ENCODE measurements around the gene TESPA1.

The TESPA1 gene

GRCh38 chr12:54935235-54935951 is 49.2 kb downstream of the TESPA1 start:
- Mint-ChIP-seq H3K4me1 (peaks cover 42% of the 10 kb centered on the region), H3K27me3 (no peaks in the 10 kb centered on the region), H3K27ac (ENCODE audit: low read depth) (peak overlapping the region; percentile 90), H3K9me3 (peaks cover 7% of the 10 kb centered on the region), H3K4me3 (peak overlapping the region; percentile 43), H3K36me3 (ENCODE audit: insufficient read depth) (peaks cover 1% of the 10 kb centered on the region)
- no peak for DNase-seq (ENCODE audit: low spot score in 2 of 2)
- ATAC-seq (replicated peaks; ENCODE audit: extremely low read depth, poor library complexity, severe bottlenecking), result peak; percentile 92

DNA sequence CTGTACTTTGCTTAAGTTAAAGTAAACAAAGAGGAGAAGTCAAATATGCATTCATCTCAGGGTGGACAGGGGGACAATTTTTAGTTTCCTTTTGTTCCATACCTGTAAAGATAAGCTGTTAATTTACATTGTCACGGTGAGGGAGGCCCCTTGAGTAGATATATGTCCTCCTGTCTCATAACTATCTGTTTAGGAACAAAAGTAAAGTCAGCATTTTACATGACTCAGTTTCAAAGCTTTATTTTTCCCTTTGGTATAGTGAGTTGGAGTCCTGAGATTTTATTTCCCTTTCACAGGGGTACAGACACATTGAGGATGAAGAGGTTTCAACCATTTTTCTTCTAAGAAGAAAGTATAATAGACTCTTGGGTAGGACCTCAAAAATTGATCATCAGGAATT is 50.1 kb downstream of the TESPA1 start:
- H3K36me3 Mint-ChIP-seq (ENCODE audit: insufficient read depth), result peaks cover 1% of the 10 kb centered on the region
- peaks cover 17% of the 10 kb centered on the region for H3K9me3 Mint-ChIP-seq
- H3K27ac Mint-ChIP-seq (ENCODE audit: low read depth), result no peak overlapping the region

DNA sequence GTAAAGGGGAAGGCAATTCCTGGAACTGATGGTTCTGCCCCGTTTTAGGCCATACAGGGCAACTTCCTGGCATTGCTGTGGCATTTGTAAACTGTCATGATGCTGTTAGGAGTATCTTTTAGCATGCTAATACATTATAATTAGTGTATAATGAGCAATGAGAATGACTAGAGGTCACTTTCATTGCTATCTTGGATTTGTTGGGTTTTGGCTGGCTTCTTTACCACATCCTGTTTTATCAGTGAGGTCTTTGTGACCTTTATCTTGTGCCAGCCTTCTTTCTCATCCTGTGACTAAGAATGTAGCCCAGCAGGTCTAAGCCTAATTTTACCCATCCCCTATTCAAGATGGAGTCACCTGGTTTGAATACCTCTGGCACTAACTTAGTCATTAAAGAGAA is 51.2 kb downstream of the TESPA1 start:
- peaks cover 17% of the 10 kb centered on the region for H3K9me3 Mint-ChIP-seq
- H3K27me3 Mint-ChIP-seq, result no peaks in the 10 kb centered on the region
- no peak overlapping the region for H3K4me3 Mint-ChIP-seq
- H3K27ac Mint-ChIP-seq (ENCODE audit: low read depth), result peak overlapping the region; percentile 22
- DNase-seq (ENCODE audit: low spot score in 2 of 2), result no peak
- H3K36me3 Mint-ChIP-seq (ENCODE audit: insufficient read depth), result peaks cover 1% of the 10 kb centered on the region
- ATAC-seq (replicated peaks; ENCODE audit: extremely low read depth, poor library complexity, severe bottlenecking), result peak; percentile 55
- peaks cover 42% of the 10 kb centered on the region for H3K4me1 Mint-ChIP-seq

More for the DNA sequence above, 50.1 kb downstream of the TESPA1 start:
- ATAC-seq (replicated peaks; ENCODE audit: extremely low read depth, poor library complexity, severe bottlenecking) (no peak), DNase-seq (ENCODE audit: low spot score in 2 of 2) (no peak)
- no peak overlapping the region for H3K4me3 Mint-ChIP-seq
- no peaks in the 10 kb centered on the region for H3K27me3 Mint-ChIP-seq
- H3K4me1 Mint-ChIP-seq, result peaks cover 42% of the 10 kb centered on the region

DNA sequence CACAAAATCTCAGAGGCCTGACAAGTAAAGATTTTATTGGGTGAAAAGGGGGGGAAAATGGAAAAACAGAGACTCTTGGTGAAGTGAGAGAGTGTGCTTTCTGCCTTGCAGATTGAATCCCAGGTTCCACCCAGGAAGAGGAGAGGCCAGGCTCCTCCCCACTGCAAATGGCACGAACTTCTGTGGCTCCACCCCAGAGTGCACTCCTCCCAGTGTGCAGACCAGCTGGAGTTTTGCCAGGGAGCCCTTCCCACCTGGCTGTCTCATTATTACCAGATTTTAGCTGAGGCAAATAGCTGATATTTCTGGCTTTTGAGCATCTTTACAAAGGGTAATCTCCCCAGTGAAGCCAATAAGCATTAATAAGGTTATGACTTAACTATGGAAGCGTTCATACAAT is 51.9 kb downstream of the TESPA1 start:
- peaks cover 1% of the 10 kb centered on the region for H3K36me3 Mint-ChIP-seq (ENCODE audit: insufficient read depth)
- no peaks in the 10 kb centered on the region for H3K27me3 Mint-ChIP-seq
- DNase-seq (ENCODE audit: low spot score in 2 of 2) (no peak), ATAC-seq (replicated peaks; ENCODE audit: extremely low read depth, poor library complexity, severe bottlenecking) (no peak)
- peaks cover 17% of the 10 kb centered on the region for H3K9me3 Mint-ChIP-seq
- H3K27ac Mint-ChIP-seq (ENCODE audit: low read depth), result peak overlapping the region; percentile 22
- peaks cover 42% of the 10 kb centered on the region for H3K4me1 Mint-ChIP-seq
- H3K4me3 Mint-ChIP-seq, result no peak overlapping the region

DNA sequence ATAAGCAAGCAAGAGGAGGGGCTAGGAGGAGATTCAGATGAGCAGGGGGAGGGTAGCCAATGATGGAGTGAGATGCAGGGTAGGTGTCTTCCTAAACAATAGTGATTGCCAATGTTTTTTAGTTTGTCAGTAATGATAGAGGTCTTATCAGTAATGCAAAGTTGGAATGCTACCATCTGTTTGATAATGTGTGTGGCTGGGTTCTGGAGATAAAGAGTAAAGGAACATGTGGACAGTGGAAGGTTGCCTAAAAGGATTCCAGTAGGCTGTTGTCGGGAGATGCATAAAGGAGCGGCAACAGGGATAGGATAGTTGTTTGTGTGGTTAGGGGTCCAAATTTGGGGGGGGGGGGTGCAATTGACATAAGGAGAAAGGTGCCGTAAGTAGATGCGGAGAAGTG is 52.5 kb downstream of the TESPA1 start:
- no peak overlapping the region for H3K4me3 Mint-ChIP-seq
- no peaks in the 10 kb centered on the region for H3K27me3 Mint-ChIP-seq
- no peak for DNase-seq (ENCODE audit: low spot score in 2 of 2)
- ATAC-seq (replicated peaks; ENCODE audit: extremely low read depth, poor library complexity, severe bottlenecking), result no peak
- H3K4me1 Mint-ChIP-seq, result peaks cover 42% of the 10 kb centered on the region
- peaks cover 17% of the 10 kb centered on the region for H3K9me3 Mint-ChIP-seq
- no peak overlapping the region for H3K27ac Mint-ChIP-seq (ENCODE audit: low read depth)
- H3K36me3 Mint-ChIP-seq (ENCODE audit: insufficient read depth), result peaks cover 1% of the 10 kb centered on the region

DNA sequence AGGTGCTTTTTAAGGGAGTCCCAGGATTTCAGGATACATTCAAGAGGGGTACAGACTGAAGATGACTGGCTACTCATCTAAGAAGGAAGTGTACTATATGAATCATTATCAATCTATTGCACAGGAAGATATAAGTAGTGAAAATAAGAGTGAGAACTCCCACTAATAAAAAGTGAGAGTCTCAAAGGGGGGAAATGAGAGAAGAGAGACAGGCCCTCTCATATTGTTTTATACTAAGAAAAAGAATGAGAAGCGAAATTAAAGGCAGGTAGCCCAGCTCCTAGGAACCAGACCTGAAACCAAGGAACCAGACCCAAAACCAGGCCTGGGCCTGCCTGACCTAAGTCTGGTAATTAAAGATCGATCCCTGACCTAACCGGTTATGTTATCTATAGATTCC is 54.6 kb downstream of the TESPA1 start:
- Mint-ChIP-seq H3K27me3 (no peaks in the 10 kb centered on the region), H3K36me3 (ENCODE audit: insufficient read depth) (no peaks in the 10 kb centered on the region), H3K4me1 (peaks cover 28% of the 10 kb centered on the region), H3K9me3 (peaks cover 17% of the 10 kb centered on the region), H3K27ac (ENCODE audit: low read depth) (no peak overlapping the region), H3K4me3 (no peak overlapping the region)
- no peak for DNase-seq (ENCODE audit: low spot score in 2 of 2)
- no peak for ATAC-seq (replicated peaks; ENCODE audit: extremely low read depth, poor library complexity, severe bottlenecking)

GRCh38 chr12:54926246-54926645 is 58.3 kb downstream of the TESPA1 start:
- H3K4me1 Mint-ChIP-seq, result no peaks in the 10 kb centered on the region
- no peak overlapping the region for H3K4me3 Mint-ChIP-seq
- H3K36me3 Mint-ChIP-seq (ENCODE audit: insufficient read depth), result no peaks in the 10 kb centered on the region
- DNase-seq (ENCODE audit: low spot score in 2 of 2) (no peak), ATAC-seq (replicated peaks; ENCODE audit: extremely low read depth, poor library complexity, severe bottlenecking) (no peak)
- no peaks in the 10 kb centered on the region for H3K27me3 Mint-ChIP-seq
- H3K9me3 Mint-ChIP-seq, result peaks cover 17% of the 10 kb centered on the region
- no peak overlapping the region for H3K27ac Mint-ChIP-seq (ENCODE audit: low read depth)

DNA sequence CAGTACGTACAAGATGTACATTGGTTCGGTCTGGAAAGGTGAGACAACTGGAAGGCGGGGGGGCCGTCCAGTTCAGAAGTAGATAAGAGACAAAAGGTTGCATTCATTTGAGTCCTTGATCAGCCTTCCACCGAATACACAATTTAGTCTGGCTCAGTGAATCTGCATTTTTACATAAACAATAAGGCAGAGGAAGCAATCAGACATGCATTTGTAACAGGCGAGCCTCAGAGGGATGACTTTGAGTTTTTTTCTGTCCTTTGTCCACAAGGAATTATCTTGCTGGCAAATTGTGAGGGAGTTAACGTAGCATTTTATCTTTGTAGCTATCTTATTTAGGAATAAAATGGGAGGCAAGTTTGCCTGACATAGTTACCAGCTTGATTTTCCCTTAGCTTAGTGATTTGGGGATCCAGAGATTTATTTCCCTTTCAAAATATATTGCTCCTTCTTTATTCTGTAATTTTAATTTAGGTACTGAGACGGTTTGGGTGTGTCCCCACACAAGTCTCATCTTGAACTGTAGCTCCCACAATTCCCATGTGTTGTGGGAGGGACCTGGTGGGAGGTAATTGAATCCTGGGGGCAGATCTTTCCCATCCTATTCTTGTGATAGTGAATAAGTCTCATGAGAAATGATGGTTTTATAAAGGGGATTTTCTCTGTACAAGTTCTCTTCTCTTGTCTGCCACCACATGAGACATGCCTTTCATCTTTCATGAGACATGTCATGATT is 59.4 kb downstream of the TESPA1 start:
- DNase-seq (ENCODE audit: low spot score in 2 of 2), result no peak

GRCh38 chr12:54917001-54917488 is 67.5 kb downstream of the TESPA1 start:
- Mint-ChIP-seq H3K4me3 (no peak overlapping the region), H3K9me3 (no peaks in the 10 kb centered on the region), H3K4me1 (no peaks in the 10 kb centered on the region), H3K27ac (ENCODE audit: low read depth) (no peak overlapping the region), H3K27me3 (no peaks in the 10 kb centered on the region), H3K36me3 (ENCODE audit: insufficient read depth) (no peaks in the 10 kb centered on the region)
- ATAC-seq (replicated peaks; ENCODE audit: extremely low read depth, poor library complexity, severe bottlenecking) (no peak), DNase-seq (ENCODE audit: low spot score in 2 of 2) (no peak)

More for the DNA sequence above, 59.4 kb downstream of the TESPA1 start:
- Mint-ChIP-seq H3K9me3 (peaks cover 7% of the 10 kb centered on the region), H3K27me3 (no peaks in the 10 kb centered on the region), H3K36me3 (ENCODE audit: insufficient read depth) (no peaks in the 10 kb centered on the region), H3K4me3 (no peak overlapping the region), H3K4me1 (no peaks in the 10 kb centered on the region), H3K27ac (ENCODE audit: low read depth) (no peak overlapping the region)
- ATAC-seq (replicated peaks; ENCODE audit: extremely low read depth, poor library complexity, severe bottlenecking), result no peak

All from central memory CD8-positive, alpha-beta T cell (primary cell).